ENCODE results near the gene CTTNBP2.

The CTTNBP2 gene

DNA sequence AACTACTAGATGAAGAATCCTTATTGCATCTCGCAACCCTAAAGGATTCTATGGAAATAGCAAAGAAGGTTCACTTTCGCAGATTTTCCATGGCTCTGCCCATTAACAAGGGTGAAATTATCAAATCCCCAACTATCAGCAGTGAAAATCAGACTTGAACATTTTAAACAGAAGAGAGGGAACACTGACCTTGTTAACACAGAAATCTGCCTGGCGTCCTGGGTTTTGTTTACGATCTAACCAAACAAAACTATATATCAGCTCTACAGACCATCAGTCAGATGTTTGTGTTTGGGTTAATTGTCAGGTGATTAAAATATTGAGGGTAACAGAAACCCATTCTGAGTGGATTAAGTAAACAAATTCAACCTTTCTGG, 1.9 kb downstream of the CTTNBP2 start:
- FAIRE-seq, result no peak
- DNase-seq (ENCODE audit: insufficient read length, low spot score), result no peak

DNA sequence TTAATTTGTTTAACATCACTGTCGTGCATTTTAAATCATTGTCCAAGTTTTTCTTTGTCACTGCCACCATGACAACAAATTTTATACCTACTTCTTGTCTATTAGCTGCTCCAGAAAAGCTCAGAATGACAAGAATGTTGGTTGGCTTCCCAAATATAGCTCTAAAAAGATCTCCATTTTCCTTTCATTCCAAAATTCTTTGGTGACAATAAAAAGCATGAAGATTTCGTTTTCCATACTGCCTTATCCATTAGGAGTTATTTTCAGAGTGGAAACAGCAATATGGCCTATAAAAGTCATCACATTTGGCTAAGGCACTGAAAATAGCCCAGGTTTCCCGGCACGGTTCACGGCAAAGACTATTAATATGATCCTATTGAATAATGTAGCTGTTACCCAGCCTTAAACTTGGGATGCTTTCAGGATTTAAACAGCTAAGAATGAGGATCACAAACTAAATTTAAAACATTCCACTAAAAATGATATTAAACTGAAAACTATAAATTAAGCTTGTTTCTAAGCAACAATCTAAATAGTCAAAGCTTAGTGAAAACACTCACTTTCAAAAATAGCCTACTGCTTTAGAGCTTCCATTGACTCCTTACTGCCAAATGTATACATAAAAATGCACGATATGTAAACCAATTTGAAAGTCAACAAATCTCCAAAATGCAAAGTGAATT, 2.7 kb downstream of the CTTNBP2 start:
- FAIRE-seq (no peak), DNase-seq (ENCODE audit: insufficient read length, low spot score) (no peak)

GRCh38 chr7:117869374-117869773, 3.9 kb downstream of the CTTNBP2 start:
- FAIRE-seq, result no peak
- no peak for DNase-seq (ENCODE audit: insufficient read length, low spot score)

- no peak for DNase-seq (ENCODE audit: insufficient read length, low spot score)
These were observed 9.6 kb downstream of the CTTNBP2 start for GRCh38 chr7:117863618-117864017.

GRCh38 chr7:117862378-117862777, 10.9 kb downstream of the CTTNBP2 start:
- DNase-seq (ENCODE audit: insufficient read length, low spot score) (no peak), FAIRE-seq (no peak)

More at GRCh38 chr7:117863618-117864017, 9.6 kb downstream of the CTTNBP2 start:
- FAIRE-seq, result no peak

DNA sequence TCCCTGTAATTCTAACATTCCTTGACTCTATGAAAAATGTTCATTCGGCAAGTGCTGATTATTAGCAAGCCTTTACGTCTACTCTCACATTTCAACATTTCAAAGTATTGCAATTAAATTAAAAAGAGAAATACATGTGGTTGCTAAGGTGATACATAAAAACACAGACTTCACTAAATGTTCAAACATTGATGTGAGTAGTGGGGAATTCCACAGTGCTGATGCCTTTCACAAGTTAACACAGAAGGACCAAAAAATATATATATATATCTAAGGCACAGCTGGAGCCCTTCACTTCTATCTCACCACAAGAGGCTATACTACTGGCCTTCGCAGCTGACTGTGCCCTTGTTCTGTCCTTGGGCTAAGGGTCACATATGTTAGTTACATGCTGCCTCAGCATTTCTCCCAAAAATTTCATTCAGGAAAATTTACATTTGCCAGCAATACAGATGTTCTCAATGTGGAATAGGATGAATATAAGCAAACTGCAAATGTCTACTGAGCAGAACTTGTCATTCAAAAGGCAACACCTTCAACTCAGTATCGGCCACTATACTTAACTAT, 13.9 kb downstream of the CTTNBP2 start:
- FAIRE-seq, result no peak
- DNase-seq (ENCODE audit: insufficient read length, low spot score), result no peak

DNA sequence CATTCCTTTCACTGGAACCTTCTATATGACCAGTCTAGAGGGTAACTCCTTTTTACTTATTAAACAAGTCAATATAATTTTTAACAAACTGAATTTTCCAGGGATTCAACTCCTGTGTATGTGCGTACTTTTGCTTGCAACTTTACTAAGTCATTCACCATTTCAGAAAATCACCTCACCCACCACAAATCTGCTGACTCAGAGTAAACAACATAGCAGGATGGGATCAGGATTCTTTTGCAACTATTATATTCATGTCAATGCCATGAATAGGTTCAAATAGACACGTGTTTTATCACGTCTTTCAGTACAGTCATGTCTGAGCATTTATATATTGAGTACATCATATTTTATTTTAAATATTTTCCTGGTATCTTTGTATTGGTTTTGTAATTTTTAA, 14.5 kb downstream of the CTTNBP2 start:
- FAIRE-seq, result no peak
- no peak for DNase-seq (ENCODE audit: insufficient read length, low spot score)

- FAIRE-seq (no peak), DNase-seq (ENCODE audit: insufficient read length, low spot score) (no peak)
These were observed 15.5 kb downstream of the CTTNBP2 start for GRCh38 chr7:117857718-117858117.

DNA sequence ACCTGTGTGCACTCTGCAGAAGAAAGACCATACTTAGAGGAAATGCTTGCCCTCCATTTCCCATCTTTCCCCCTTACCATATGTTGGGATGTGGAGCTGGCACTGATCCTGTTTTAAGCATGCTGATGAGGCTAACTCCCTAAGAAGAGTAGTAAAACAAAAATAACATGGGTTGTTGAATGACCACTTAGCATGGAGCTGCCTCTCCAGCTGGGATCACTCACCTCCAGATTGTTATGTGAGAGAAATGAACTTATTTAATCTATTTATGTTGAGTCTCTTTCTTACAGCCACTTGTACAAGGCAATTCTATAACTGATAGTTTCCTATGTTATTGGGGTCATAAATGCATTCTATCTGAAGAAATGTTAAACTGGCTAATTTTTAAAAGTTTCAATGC, 17.0 kb downstream of the CTTNBP2 start:
- FAIRE-seq (no peak), DNase-seq (ENCODE audit: insufficient read length, low spot score) (no peak)

- FAIRE-seq (no peak), DNase-seq (ENCODE audit: insufficient read length, low spot score) (no peak)
These were observed 19.1 kb downstream of the CTTNBP2 start for GRCh38 chr7:117854186-117854585.

DNA sequence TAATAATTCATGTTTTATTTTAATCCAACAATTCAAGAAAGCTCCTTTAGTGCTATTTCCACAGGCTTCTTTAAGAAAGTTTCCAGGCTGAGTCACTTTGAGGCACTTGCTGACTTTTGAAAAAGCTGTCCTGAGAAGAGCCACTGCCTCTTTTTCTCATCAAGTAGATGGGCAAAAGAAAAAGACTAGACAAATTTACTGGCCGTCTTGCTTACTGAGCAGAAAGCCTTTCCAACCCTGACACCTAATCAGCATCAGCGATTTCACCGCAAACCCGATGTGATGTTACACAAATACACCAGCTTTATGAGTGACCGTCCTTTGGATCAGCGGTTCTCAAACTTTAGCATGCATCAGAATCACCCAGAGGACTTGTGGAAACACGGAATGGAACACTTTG, 24.3 kb downstream of the CTTNBP2 start:
- DNase-seq (ENCODE audit: insufficient read length, low spot score), result no peak
- no peak for FAIRE-seq

- no peak for FAIRE-seq
These were observed 28.6 kb downstream of the CTTNBP2 start for GRCh38 chr7:117844678-117845077.

GRCh38 chr7:117841611-117842010, 31.6 kb downstream of the CTTNBP2 start:
- FAIRE-seq, result no peak

More at GRCh38 chr7:117844678-117845077, 28.6 kb downstream of the CTTNBP2 start:
- DNase-seq (ENCODE audit: insufficient read length, low spot score), result no peak

GRCh38 chr7:117841011-117841410, 32.2 kb downstream of the CTTNBP2 start:
- no peak for FAIRE-seq
- DNase-seq (ENCODE audit: insufficient read length, low spot score), result no peak

More at GRCh38 chr7:117841611-117842010, 31.6 kb downstream of the CTTNBP2 start:
- DNase-seq (ENCODE audit: insufficient read length, low spot score), result no peak

- no peak for FAIRE-seq
These were observed 33.7 kb downstream of the CTTNBP2 start for GRCh38 chr7:117839507-117839906.

DNA sequence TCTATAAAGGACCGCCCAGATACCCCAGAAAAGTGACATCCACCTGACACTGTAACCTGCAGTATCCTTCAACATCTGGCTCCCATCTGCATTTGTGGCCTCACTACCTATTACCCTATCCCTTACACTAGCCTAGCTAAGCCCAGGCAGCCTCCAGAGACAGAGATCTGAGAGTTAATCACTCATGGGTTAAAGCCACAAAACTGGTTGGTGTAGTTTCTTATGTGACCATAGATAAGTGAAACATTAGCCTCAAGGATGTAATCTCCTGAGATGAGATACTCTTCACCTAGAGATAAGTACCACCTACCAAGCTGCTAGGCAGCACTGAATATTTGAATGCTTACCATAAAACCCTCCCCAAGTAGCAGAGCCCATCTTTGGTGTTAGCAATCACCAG, 35.4 kb downstream of the CTTNBP2 start:
- no peak for FAIRE-seq

More at GRCh38 chr7:117839507-117839906, 33.7 kb downstream of the CTTNBP2 start:
- no peak for DNase-seq (ENCODE audit: insufficient read length, low spot score)

GRCh38 chr7:117835016-117835664, 38.1 kb downstream of the CTTNBP2 start:
- no peak for DNase-seq (ENCODE audit: insufficient read length, low spot score)
- no peak for FAIRE-seq

More for the DNA sequence above, 35.4 kb downstream of the CTTNBP2 start:
- no peak for DNase-seq (ENCODE audit: insufficient read length, low spot score)

- no peak for DNase-seq (ENCODE audit: insufficient read length, low spot score)
- FAIRE-seq, result no peak
These were observed 42.8 kb downstream of the CTTNBP2 start for GRCh38 chr7:117830422-117830954.

GRCh38 chr7:117829450-117830117, 43.7 kb downstream of the CTTNBP2 start:
- no peak for FAIRE-seq
- DNase-seq (ENCODE audit: insufficient read length, low spot score), result no peak

DNA sequence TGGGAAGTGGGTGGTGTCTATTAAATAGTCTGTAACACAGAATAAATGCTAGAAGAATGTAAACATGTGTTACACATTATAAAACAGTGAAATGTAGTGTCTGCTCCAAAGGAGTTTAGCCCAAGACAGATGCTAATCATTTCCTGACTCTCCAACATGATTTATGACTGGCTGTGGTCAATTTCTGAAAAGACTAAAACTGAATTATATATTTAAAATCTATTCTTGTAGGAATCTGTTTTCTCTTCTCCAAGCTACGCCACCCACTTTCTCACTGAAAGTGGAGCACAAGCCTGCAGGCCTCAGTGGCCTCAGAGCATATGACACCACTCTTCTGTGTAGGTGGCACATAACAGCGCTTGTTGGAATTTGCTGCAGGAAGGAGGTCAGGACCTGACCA, 44.4 kb downstream of the CTTNBP2 start:
- DNase-seq (ENCODE audit: insufficient read length, low spot score) (no peak), FAIRE-seq (no peak)

- DNase-seq (ENCODE audit: insufficient read length, low spot score) (no peak), FAIRE-seq (no peak)
These were observed 45.4 kb downstream of the CTTNBP2 start for GRCh38 chr7:117827862-117828261.
